Esophagus muscularis mucosa (tissue), 4 donors: Measurements from ENCODE around the gene TMEM120B. TPM values are rescaled to one million over a fixed set of nuclear protein-coding genes. Genes with fewer than 3 reads are reported as not detected.

Experiments
- DNase-seq: peaks from one replicate; pipeline ENCODE4 v3.0.0-alpha.2; 2017; ENCODE audit errors: extremely low spot score
- H3K27ac ChIP-seq, 4 donors: fragments of 200-600 bp; sonication (generic); replicated peaks in 1 of 4; 1 replicate in 3 of 4; 2 replicates in 1 of 4; pipeline ENCODE4 v1.5.1; 2016 to 2019; ENCODE audit warnings: mild to moderate bottlenecking in 1 of 4
- H3K27me3 ChIP-seq, 4 donors: fragments of 200-600 bp; sonication (generic); one replicate each; pipeline versions ENCODE4 v1.5.1 to v1.6.0; 2016 to 2019
- H3K36me3 ChIP-seq, 4 donors: fragments of 200-600 bp; sonication (generic); one replicate each; pipeline ENCODE4 v1.5.1; 2016 to 2019
- H3K4me1 ChIP-seq, 4 donors: fragments of 200-600 bp; sonication (generic); one replicate each; pipeline ENCODE4 v1.5.1; 2016 to 2019
- H3K4me3 ChIP-seq, 4 donors: fragments of 200-600 bp; sonication (generic); 1 replicate in 2 of 4; 2 replicates in 2 of 4; pipeline ENCODE4 v1.5.1; 2016 to 2019; ENCODE audit warnings: mild to moderate bottlenecking in 4 of 4, moderate library complexity in 1 of 4
- H3K9me3 ChIP-seq, 4 donors: fragments of 200-600 bp; sonication (generic); 1 replicate in 3 of 4; 2 replicates in 1 of 4; pipeline ENCODE4 v1.5.1; 2016 to 2019
- EP300 ChIP-seq: sonication (generic); formaldehyde crosslinking; IDR thresholded peaks from one replicate; pipeline ENCODE4 v1.6.1; 2017; ENCODE audit warnings: antibody characterized with exemption
- POLR2A ChIP-seq: fragments of 450-650 bp; IDR thresholded peaks from one replicate; pipeline ENCODE4 v1.6.1; 2017; ENCODE audit warnings: antibody characterized with exemption, moderate library complexity, mild to moderate bottlenecking, low read depth
- POLR2AphosphoS5 ChIP-seq, 2 donors: sonication (generic); formaldehyde crosslinking; IDR thresholded peaks; one replicate each; pipeline ENCODE4 v1.6.1; 2017; ENCODE audit warnings: antibody characterized with exemption in 2 of 2
- WGBS: methylation state at CpG from one replicate; pipeline ENCODE4 v1.1.5; 2018; 5-methylcytosine and 5-hydroxymethylcytosine counted together
- intact Hi-C: fragments of 100-400 bp; cut with DNase I; formaldehyde crosslinking; loops from one replicate; pipeline ENCODE4 v1.15.1; 2023
- total RNA-seq, 4 donors: library from RNA; depleted of rRNA; stranded (reverse); fragments of >200 nt; gene quantifications; one replicate each; pipeline versions ENCODE4 v1.1.0 to v1.2.1, GENCODE V29; 2016
- TF ChIP-seq, protein P1 (sequence below), 3 experiments: fragments of 200-600 bp in 2 of 3; fragments of 450-650 bp in 1 of 3; sonication (generic) in 2 of 3; IDR thresholded peaks; one replicate each; pipeline ENCODE4 v1.5.1; 2017 to 2019; ENCODE audit warnings: antibody characterized with exemption in 3 of 3, mild to moderate bottlenecking in 2 of 3, moderate library complexity in 1 of 3

Gene TMEM120B
- total RNA-seq, 4 donors from 2014 or later: 4.5 to 14.1 (median 6.4) TPM

DNA sequence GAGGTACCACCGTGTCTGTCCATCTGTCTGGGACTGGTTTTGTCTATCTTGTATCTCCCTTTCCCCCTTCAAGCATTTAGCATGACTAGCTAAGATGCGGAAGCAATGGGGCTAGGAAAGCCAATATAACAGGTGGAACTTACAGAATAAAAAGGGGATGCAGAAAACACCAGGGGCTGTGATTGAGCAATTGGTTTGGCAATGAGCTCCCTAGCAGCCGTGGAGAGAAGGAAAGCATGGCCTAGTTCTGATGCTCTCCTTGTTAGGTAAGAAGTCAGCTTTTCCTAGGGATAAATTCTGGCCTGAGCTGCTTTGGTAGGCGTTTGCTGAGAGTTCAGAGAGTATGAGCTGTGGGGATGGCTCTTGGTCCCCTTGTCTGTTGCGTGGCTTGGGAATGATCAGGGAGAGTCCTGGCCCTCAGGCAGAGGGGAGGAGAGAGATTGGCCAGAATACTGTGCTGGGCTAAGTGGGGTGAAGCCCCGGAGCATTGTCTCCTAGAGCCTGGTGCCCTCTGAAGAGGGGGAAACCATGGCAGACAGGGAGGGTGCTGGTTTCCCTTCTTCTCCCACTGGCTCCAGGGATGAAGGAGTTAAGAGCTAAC lies 98.4 kb downstream of the TMEM120B start:
- Histone ChIP-seq H3K36me3 (peaks cover 38 to 77% (median 59%) of the 10 kb centered on the region in 4 donors), H3K27ac (peak overlapping the region; percentile 80 to 86 (median 81)), H3K27me3 (no peaks in the 10 kb centered on the region), H3K4me1 (peaks cover 55 to 83% (median 70%) of the 10 kb centered on the region in 4 donors), H3K4me3 (peak overlapping the region; percentile 62 to 71 (median 66)), H3K9me3 (no peaks in the 10 kb centered on the region)
- no peak for DNase-seq
- TF ChIP-seq POLR2A: no peak
- TF ChIP-seq EP300: no peak
- no peak for TF ChIP-seq POLR2AphosphoS5 (IDR thresholded peaks at IDR 0.05)
- TF ChIP-seq, protein P1, sequence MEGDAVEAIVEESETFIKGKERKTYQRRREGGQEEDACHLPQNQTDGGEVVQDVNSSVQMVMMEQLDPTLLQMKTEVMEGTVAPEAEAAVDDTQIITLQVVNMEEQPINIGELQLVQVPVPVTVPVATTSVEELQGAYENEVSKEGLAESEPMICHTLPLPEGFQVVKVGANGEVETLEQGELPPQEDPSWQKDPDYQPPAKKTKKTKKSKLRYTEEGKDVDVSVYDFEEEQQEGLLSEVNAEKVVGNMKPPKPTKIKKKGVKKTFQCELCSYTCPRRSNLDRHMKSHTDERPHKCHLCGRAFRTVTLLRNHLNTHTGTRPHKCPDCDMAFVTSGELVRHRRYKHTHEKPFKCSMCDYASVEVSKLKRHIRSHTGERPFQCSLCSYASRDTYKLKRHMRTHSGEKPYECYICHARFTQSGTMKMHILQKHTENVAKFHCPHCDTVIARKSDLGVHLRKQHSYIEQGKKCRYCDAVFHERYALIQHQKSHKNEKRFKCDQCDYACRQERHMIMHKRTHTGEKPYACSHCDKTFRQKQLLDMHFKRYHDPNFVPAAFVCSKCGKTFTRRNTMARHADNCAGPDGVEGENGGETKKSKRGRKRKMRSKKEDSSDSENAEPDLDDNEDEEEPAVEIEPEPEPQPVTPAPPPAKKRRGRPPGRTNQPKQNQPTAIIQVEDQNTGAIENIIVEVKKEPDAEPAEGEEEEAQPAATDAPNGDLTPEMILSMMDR (IDR thresholded peaks at IDR 0.05): no peak
- intact Hi-C loops: no loop called here
- 60% methylated on average over 6 of the region's 6 CpGs for WGBS

DNA sequence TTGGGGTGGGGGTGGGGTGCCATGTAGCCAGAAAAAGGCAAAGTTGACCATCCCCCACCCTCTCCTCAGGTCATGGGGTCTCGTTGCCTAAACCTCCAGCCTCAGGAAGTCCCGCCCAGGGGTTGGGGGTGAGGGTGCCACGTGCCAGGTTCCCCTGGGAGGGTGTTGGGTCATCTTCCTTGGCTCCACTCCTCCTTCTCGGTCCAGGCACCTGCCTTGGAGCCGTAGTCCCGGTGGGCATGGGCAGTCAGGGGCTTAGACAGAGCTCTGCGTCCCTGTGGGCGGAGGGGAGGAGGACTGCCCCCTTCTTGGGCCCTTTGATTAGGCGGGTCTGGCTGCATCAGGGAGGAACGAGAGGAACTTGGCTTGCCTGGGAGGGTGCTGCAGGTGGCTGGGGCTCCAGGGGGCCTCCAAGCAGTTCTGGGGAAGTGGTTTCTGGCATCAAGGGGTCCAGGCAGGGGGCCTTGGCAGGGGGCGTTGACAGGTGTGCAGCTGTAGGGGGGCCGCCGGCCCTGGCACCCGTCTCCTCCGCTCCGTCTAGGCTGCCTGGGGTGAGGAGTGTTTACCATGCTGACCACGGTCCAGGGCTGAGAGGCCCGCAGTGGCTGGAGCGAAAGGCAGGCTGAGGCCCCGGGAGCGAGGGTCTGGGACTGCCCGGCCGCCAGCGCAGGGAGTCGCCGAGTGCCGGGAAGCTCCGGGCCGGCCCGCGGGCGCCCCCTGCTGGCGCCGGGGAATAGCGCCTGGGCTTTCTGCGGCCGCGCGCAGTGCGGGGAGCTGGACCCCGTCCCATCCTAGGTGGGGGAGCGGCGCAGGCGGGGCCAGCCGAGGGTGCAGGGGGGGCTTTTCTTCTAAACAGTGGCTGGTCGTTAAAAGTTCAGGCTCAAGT lies 99.1 kb downstream of the TMEM120B start:
- 9% methylated on average over 11 of the region's 46 CpGs for WGBS
- Histone ChIP-seq H3K9me3 (no peaks in the 10 kb centered on the region), H3K4me1 (peaks cover 47 to 75% (median 63%) of the 10 kb centered on the region in 4 donors), H3K4me3 (peak overlapping the region; percentile 62 to 71 (median 66)), H3K27me3 (no peaks in the 10 kb centered on the region), H3K27ac (peak overlapping the region; percentile 80 to 86 (median 81)), H3K36me3 (peaks cover 43 to 82% (median 66%) of the 10 kb centered on the region in 4 donors)
- TF ChIP-seq EP300 (no peak), POLR2AphosphoS5 (IDR thresholded peaks at IDR 0.05) (no peak), POLR2A (no peak)
- TF ChIP-seq, protein P1 (IDR thresholded peaks at IDR 0.05): peak in 2 of 3 experiments; percentile 97 to 100
- no peak for DNase-seq
- intact Hi-C loops: loop anchor here (1.0 to 2.0 kb wide), 2 partner anchors 17 to 77 kb away; partner anchors contain the start of gene PSMD9

DNA sequence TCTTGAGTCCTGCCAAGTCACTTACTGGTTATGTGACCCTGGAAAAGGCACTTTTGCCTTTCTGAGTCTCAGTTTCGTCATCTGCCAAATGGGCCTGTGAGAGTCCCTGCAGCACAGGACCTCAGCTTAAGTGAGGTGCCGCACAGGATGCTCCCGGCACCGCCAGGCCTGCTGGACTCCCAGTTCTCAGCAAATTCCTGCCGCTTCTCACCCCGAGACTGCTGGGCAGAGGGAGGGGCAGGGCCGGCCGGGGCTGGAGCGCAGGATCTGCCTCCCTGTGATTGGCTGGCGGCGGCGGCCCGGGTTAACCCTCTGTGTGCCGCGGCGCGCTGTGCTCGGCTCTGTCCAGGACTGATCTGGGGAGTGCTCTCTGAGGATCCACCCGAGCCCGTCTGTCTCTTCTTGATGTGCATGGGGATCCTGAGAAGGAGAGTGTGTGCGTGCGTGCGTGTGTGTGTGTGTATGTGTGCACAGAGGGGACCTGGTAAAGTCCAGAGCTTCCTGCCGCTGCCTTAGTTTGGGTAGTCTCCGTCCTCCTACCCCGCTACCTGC lies 99.8 kb downstream of the TMEM120B start:
- no peak for TF ChIP-seq POLR2A
- TF ChIP-seq, protein P1 (IDR thresholded peaks at IDR 0.05): peak in 1 of 3 experiments; percentile 26
- peak; percentile 29 to 39 for TF ChIP-seq POLR2AphosphoS5 (IDR thresholded peaks at IDR 0.05)
- 16% methylated on average over 23 of the region's 26 CpGs for WGBS
- Histone ChIP-seq H3K9me3 (no peaks in the 10 kb centered on the region), H3K27me3 (no peaks in the 10 kb centered on the region), H3K4me3 (peak overlapping the region; percentile 62 to 71 (median 66)), H3K4me1 (peaks cover 40 to 69% (median 56%) of the 10 kb centered on the region in 4 donors), H3K27ac (peak overlapping the region; percentile 80 to 86 (median 81)), H3K36me3 (peaks cover 50 to 82% (median 73%) of the 10 kb centered on the region in 4 donors)
- DNase-seq: no peak
- intact Hi-C loops: loop anchor here (1.0 to 2.0 kb wide), 2 partner anchors 18 to 76 kb away; partner anchors contain the start of gene PSMD9

DNA sequence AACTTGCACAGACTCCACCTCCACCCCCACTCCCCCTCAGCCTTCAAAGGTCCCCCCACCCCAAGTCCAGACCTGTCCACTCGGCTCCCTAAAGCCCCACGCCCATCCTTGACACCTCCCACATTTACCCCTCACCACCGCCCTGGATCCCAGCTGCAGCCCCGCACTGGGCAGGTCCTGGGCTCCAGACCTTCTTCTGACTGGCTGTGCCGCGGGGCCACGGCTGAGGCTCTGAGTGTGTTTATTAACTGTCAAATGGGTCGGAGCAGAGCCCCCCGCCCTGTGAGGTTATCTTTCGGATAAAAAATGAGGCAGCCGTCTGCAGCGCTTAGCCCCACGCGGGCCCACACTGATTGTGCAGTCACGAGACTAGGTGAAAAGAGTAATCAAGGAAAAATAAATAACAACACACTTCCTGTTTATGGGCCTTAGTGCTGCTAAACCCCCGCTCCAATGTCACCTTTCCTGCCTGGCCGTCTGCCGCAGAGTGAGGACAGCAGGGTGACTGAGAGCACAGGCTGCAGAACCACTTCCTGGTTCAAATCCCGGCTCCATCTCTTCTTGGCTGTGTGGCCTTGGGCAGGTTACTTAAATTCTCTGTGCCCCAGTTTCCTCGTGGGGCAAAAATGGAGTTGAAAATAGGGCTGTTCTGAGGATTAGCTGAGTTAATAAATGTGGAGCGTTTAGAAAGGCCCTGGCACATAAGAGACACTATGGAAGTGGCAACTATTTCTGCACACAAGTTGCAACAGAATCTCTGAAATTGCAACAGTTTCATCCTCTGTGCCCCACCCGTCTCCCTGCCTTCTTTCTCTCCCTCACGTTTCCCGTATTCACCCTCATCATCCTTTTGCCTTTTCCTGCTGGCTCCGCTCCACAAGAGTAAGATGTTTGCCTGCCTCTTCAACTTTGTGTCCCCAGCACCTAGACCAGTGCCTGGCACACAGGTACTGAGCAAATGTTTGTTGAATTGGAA lies 100.7 kb downstream of the TMEM120B start:
- no peak for TF ChIP-seq POLR2AphosphoS5 (IDR thresholded peaks at IDR 0.05)
- TF ChIP-seq, protein P1 (IDR thresholded peaks at IDR 0.05): no peak
- Histone ChIP-seq H3K27me3 (no peaks in the 10 kb centered on the region), H3K27ac (peak overlapping the region in 1 of 4 donors; percentile 81), H3K4me3 (peak overlapping the region; percentile 62 to 71 (median 66)), H3K36me3 (peaks cover 59 to 82% (median 74%) of the 10 kb centered on the region in 4 donors), H3K4me1 (peaks cover 35 to 61% (median 48%) of the 10 kb centered on the region in 4 donors), H3K9me3 (no peaks in the 10 kb centered on the region)
- WGBS: 40% methylated on average over 25 of the region's 25 CpGs
- no peak for DNase-seq
- intact Hi-C loops: loop anchor here (1.0 to 2.0 kb wide), 2 partner anchors 19 to 76 kb away; partner anchors contain the start of gene PSMD9
